IMR-90 (cell line): Measurements from ENCODE around the gene FBN1. TPM values are rescaled to one million over a fixed set of nuclear protein-coding genes. Genes with fewer than 3 reads are reported as not detected.

ENCODE experiments used
- ATAC-seq: fragments of 200-7000 bp; cut with Tn5 transposase; 2 replicates; pipeline ENCODE4 v1.9.1; 2020; ENCODE audit warnings: low read depth, mild to moderate bottlenecking, moderate library complexity
- BruUV-seq: library from RNA; stranded (reverse); fragments of 400-500 nt; replicated peaks from 2 replicates; lab custom pipeline; 2021; lab: Mats Ljungman, UMichigan
- CTCF ChIA-PET: fragments of 300-600 bp; formaldehyde crosslinking; extraction: SDS; loops from one replicate; lab custom pipeline; 2021; ENCODE audit warnings: antibody characterized with exemption; lab: Yijun Ruan, JAX
- POLR2A ChIA-PET: fragments of 300-600 bp; sonication (Branson Sonifier 250); formaldehyde crosslinking; loops from one replicate; lab custom pipeline; 2022; ENCODE audit warnings: antibody characterized with exemption; ENCODE audit not compliant: unreplicated experiment; lab: Charles Lee
- DNase-seq: peaks from one replicate; pipeline ENCODE4 v3.0.0; 2013
- H2AFZ ChIP-seq: replicated peaks from 2 replicates; pipeline ENCODE3; 2013; ENCODE audit warnings: low read length, mild to moderate bottlenecking; ENCODE audit not compliant: poor library complexity
- H2AK5ac ChIP-seq: 2 replicates; pipeline ENCODE4 v1.6.1; 2013; ENCODE audit warnings: low read depth, low read length, inconsistent platforms
- H2AK9ac ChIP-seq: replicated peaks from 2 replicates; pipeline ENCODE3; 2013; ENCODE audit warnings: mild to moderate bottlenecking, low read depth, low read length, moderate library complexity; ENCODE audit not compliant: poor library complexity
- H2BK120ac ChIP-seq: 2 replicates; pipeline ENCODE4 v1.6.1; 2013; ENCODE audit warnings: low read depth, low read length, inconsistent platforms
- H2BK15ac ChIP-seq: 3 replicates; pipeline ENCODE4 v1.6.1; 2013; ENCODE audit warnings: low read depth, low read length, inconsistent platforms
- H2BK20ac ChIP-seq: 2 replicates; pipeline ENCODE4 v1.6.1; 2013; ENCODE audit warnings: low read depth, mild to moderate bottlenecking, inconsistent platforms, low read length, moderate library complexity
- H2BK5ac ChIP-seq: 2 replicates; pipeline ENCODE4 v1.6.1; 2013; ENCODE audit warnings: mild to moderate bottlenecking, low read depth, low read length, inconsistent platforms; ENCODE audit not compliant: poor library complexity, severe bottlenecking
- H3K14ac ChIP-seq: replicated peaks from 2 replicates; pipeline ENCODE4 v1.6.1; 2013; ENCODE audit warnings: low read depth, low read length, inconsistent platforms
- H3K18ac ChIP-seq: 2 replicates; pipeline ENCODE4 v1.6.1; 2013; ENCODE audit warnings: low read depth, low read length, control low read depth
- H3K23ac ChIP-seq: 2 replicates; pipeline ENCODE4 v1.6.1; 2013; ENCODE audit warnings: low read depth, low read length, inconsistent platforms
- H3K27ac ChIP-seq: 2 replicates; pipeline ENCODE4 v1.5.1; 2013; ENCODE audit warnings: mild to moderate bottlenecking, control low read depth, low read length; ENCODE audit not compliant: insufficient read depth
- H3K27me3 ChIP-seq: 2 replicates; pipeline ENCODE4 v1.6.1; 2013; ENCODE audit warnings: low read length; ENCODE audit not compliant: control insufficient read depth, insufficient read depth
- H3K36me3 ChIP-seq: 2 replicates; pipeline ENCODE4 v1.6.1; 2013; ENCODE audit warnings: low read length, mixed read lengths; ENCODE audit not compliant: control insufficient read depth, insufficient read depth
- H3K4ac ChIP-seq: 2 replicates; pipeline ENCODE4 v1.6.1; 2013; ENCODE audit warnings: low read depth, low read length, inconsistent platforms
- H3K4me1 ChIP-seq: 2 replicates; pipeline ENCODE4 v1.6.1; 2013; ENCODE audit warnings: low read length, mixed read lengths; ENCODE audit not compliant: control insufficient read depth, insufficient read depth
- H3K4me2 ChIP-seq: 2 replicates; pipeline ENCODE4 v1.6.1; 2013; ENCODE audit warnings: low read depth, mild to moderate bottlenecking, control low read depth, low read length, moderate library complexity
- H3K4me3 ChIP-seq: 2 replicates; pipeline ENCODE4 v1.5.1; 2013; ENCODE audit warnings: low read depth, mild to moderate bottlenecking, control low read depth, low read length, moderate library complexity; ENCODE audit not compliant: insufficient read depth
- H3K56ac ChIP-seq: 2 replicates; pipeline ENCODE4 v1.6.1; 2013; ENCODE audit warnings: low read length, inconsistent platforms; ENCODE audit not compliant: insufficient read depth; ENCODE audit errors: extremely low read depth
- H3K79me1 ChIP-seq, 2 experiments: 2 replicates each; pipeline ENCODE4 v1.6.1; 2013; ENCODE audit warnings: low read length in 2 of 2, inconsistent platforms in 1 of 2, low read depth in 1 of 2
- H3K9ac ChIP-seq: 2 replicates; pipeline ENCODE4 v1.6.1; 2013; ENCODE audit warnings: low read depth, low read length, control low read depth
- H3K9me1 ChIP-seq: 2 replicates; pipeline ENCODE4 v1.6.1; 2013; ENCODE audit warnings: low read length, inconsistent platforms; ENCODE audit not compliant: insufficient read depth
- H3K9me3 ChIP-seq: 2 replicates; pipeline ENCODE4 v1.6.1; 2013; ENCODE audit warnings: low read length; ENCODE audit not compliant: control insufficient read depth, insufficient read depth
- H4K20me1 ChIP-seq: 2 replicates; pipeline ENCODE4 v1.6.1; 2013; ENCODE audit warnings: low read length, inconsistent platforms; ENCODE audit not compliant: insufficient read depth
- H4K5ac ChIP-seq: 2 replicates; pipeline ENCODE4 v1.6.1; 2013; ENCODE audit warnings: mild to moderate bottlenecking, low read depth, low read length, control low read depth
- H4K8ac ChIP-seq, 2 experiments: 2 replicates each; pipeline ENCODE4 v1.6.1; 2013; ENCODE audit warnings: low read depth in 2 of 2, low read length in 2 of 2, control low read depth in 1 of 2, inconsistent platforms in 1 of 2
- H4K91ac ChIP-seq: 2 replicates; pipeline ENCODE4 v1.6.1; 2013; ENCODE audit warnings: low read depth, low read length, inconsistent platforms; ENCODE audit not compliant: insufficient read depth
- CEBPB ChIP-seq: IDR thresholded peaks from 2 replicates; pipeline ENCODE4 v1.6.1; 2012; ENCODE audit warnings: low read depth, low read length, improper control_type of control experiment
- MXI1 ChIP-seq: IDR thresholded peaks from 2 replicates; pipeline ENCODE4 v1.6.1; 2012; ENCODE audit warnings: low read depth, mild to moderate bottlenecking, low read length, moderate library complexity, borderline replicate concordance
- RAD21 ChIP-seq: IDR thresholded peaks from 2 replicates; pipeline ENCODE4 v1.6.1; 2012; ENCODE audit warnings: low read length, improper control_type of control experiment
- WGBS, 2 experiments: methylation state at CpG; one replicate each; pipeline versions ENCODE4 v1.1.5 to v1.1.7; 2013; ENCODE audit warnings: missing lambda C conversion rate in 2 of 2; ENCODE audit not compliant: insufficient read length in 1 of 2; ENCODE audit errors: extremely low coverage in 2 of 2; 5-methylcytosine and 5-hydroxymethylcytosine counted together
- dilution Hi-C: fragments of 300-500 bp; cut with HindIII; formaldehyde crosslinking; loops from one replicate; pipeline ENCODE4 v1.14.3; 2018; ENCODE audit warnings: low sequenced_read_pairs; ENCODE audit not compliant: unreplicated experiment
- in situ Hi-C: fragments of 300-500 bp; cut with MboI; formaldehyde crosslinking; loops from 3 replicates; pipeline ENCODE4 v1.14.3; 2019; ENCODE audit warnings: low sequenced_read_pairs, inconsistent platforms, mixed read lengths
- intact Hi-C: fragments of 100-400 bp; cut with micrococcal nuclease; formaldehyde crosslinking; loops from 2 replicates; pipeline ENCODE4 v1.10.0; 2022
- polyA plus RNA-seq, 3 experiments: library from polyadenylated mRNA; depleted of rRNA; stranded (reverse); fragments of >200 nt; gene quantifications; 2 replicates each; pipeline ENCODE4 v1.2.3, GENCODE V29; 2012; ENCODE audit warnings: low replicate concordance in 1 of 3
- total RNA-seq: library from RNA; depleted of rRNA; stranded (reverse); fragments of >200 nt; gene quantifications from 2 replicates; pipeline ENCODE4 v1.2.3, GENCODE V29; 2012

FBN1 gene
- total and polyA plus RNA-seq, 2 of the 4 experiments (the other 2 are of a cell fraction), result 134 to 283 TPM

- H3K79me1 ChIP-seq, result peaks cover 3 to 27% of the 10 kb centered on the region in 2 experiments; a peak in 3 of 4 replicates
- BruUV-seq, result no TSS peak
- no peak overlapping the region for H3K4me2 ChIP-seq
- H4K5ac ChIP-seq, result peak overlapping the region; percentile 40
- H3K36me3 ChIP-seq, result peaks cover 40% of the 10 kb centered on the region
- no peaks in the 10 kb centered on the region for H3K27me3 ChIP-seq
- peaks cover 5% of the 10 kb centered on the region for H3K4me1 ChIP-seq
- H3K23ac ChIP-seq, result no peak overlapping the region
- H3K4me3 ChIP-seq, result no peak overlapping the region
- peak overlapping the region; percentile 37 for H3K18ac ChIP-seq
- intact Hi-C loops, result loop anchor here (5.0 kb wide), 1 partner anchor 83 kb away; no protein-coding TSS in a partner anchor
- no peak overlapping the region for H3K56ac ChIP-seq
- dilution Hi-C loops, result no loop called here
- no peak overlapping the region for H2BK15ac ChIP-seq
- peak; percentile 87 for DNase-seq
- peak overlapping the region; percentile 16; the same call in 1 of the 2 replicates for H4K91ac ChIP-seq
- CTCF ChIA-PET, result interaction anchor here (0.7 to 3.0 kb wide), 6 partner anchors 8 to 88 kb away, joined by 3 to 11 read pairs (median 3); no protein-coding TSS in a partner anchor
- peak overlapping the region; percentile 31; the same call in 1 of the 2 replicates for H2AK5ac ChIP-seq
- peak overlapping the region in 1 of 2 experiments; percentile 53; a peak in 2 of 4 replicates for H4K8ac ChIP-seq
- H4K20me1 ChIP-seq, result no peaks in the 10 kb centered on the region
- no peak for TF ChIP-seq RAD21
- peak; percentile 24; the same call in 1 of the 2 replicates for TF ChIP-seq CEBPB
- peak; percentile 90; the same call in 1 of the 2 replicates for TF ChIP-seq MXI1
- H2BK20ac ChIP-seq, result no peak overlapping the region
- WGBS, 2 experiments, result 17% methylated on average over 1 of the region's 3 CpGs; no CpG with 5 or more reads in 1 of the 2 experiments
- H3K27ac ChIP-seq, result peak overlapping the region; percentile 72; the same call in 1 of the 2 replicates
- in situ Hi-C loops, result no loop called here
- peak overlapping the region; percentile 54; the same call in 1 of the 2 replicates for H2BK120ac ChIP-seq
- H3K14ac ChIP-seq, result peak overlapping the region; percentile 31
- H2AK9ac ChIP-seq, result no peak overlapping the region
- peak overlapping the region; percentile 30 for H2BK5ac ChIP-seq
- peak; percentile 92 for ATAC-seq
- H3K9ac ChIP-seq, result 0 out of 2 replicates have a peak overlapping the region, but pooled peaks have one; percentile 26
- peaks cover 8% of the 10 kb centered on the region; the same call in 1 of the 2 replicates for H3K9me1 ChIP-seq
- H3K4ac ChIP-seq, result peak overlapping the region; percentile 51
- no peaks in the 10 kb centered on the region for H3K9me3 ChIP-seq
- POLR2A ChIA-PET, result interaction anchor here (0.6 kb wide), 1 partner anchor 13 kb away, joined by 3 read pairs; no protein-coding TSS in a partner anchor
- no peak overlapping the region for H2AFZ ChIP-seq
Observed at GRCh38 chr15:48440084-48440483, 205.4 kb downstream of the FBN1 start.
